B cell (primary cell): Measurements from ENCODE around the gene METTL27. TPM values are rescaled to one million over a fixed set of nuclear protein-coding genes. Genes with fewer than 3 reads are reported as not detected.

Source experiments
- ATAC-seq: fragments of 200-7000 bp; cut with Tn5 transposase; one replicate; pipeline ENCODE4 v1.10.0; 2021; ENCODE audit warnings: low read depth, mild to moderate bottlenecking, moderate number of reproducible peaks, moderate library complexity
- CTCF ChIA-PET: fragments of 350-600 bp; sonication (Branson Sonifier 250); formaldehyde crosslinking; loops from one replicate; lab custom pipeline; 2021; ENCODE audit warnings: antibody characterized with exemption, inconsistent platforms; lab: Charles Lee
- POLR2A ChIA-PET: fragments of 350-600 bp; sonication (Branson Sonifier 250); formaldehyde crosslinking; loops from one replicate; lab custom pipeline; 2021; ENCODE audit warnings: antibody characterized with exemption; lab: Charles Lee
- DNase-seq: peaks from one replicate; pipeline ENCODE4 v3.0.0; 2013
- H2AFZ ChIP-seq: 2 replicates; pipeline ENCODE4 v1.6.1; 2012; ENCODE audit warnings: mild to moderate bottlenecking, low read depth, low read length; ENCODE audit not compliant: insufficient read depth, poor library complexity, severe bottlenecking
- H3K27ac ChIP-seq, 2 donors: 1 replicate in 1 of 2; 2 replicates in 1 of 2; pipeline ENCODE4 v1.5.1; 2012 to 2013; ENCODE audit warnings: low read length in 2 of 2, mild to moderate bottlenecking in 2 of 2, moderate library complexity in 1 of 2
- H3K27me3 ChIP-seq, 4 experiments: fragments of 200-600 bp in 1 of 4; sonication (generic) in 1 of 4; replicated peaks in 1 of 4; 1 replicate in 2 of 4; 2 replicates in 2 of 4; pipeline versions ENCODE4 v1.6.1 to v1.7.0; 2013 to 2016; ENCODE audit warnings: low read length in 3 of 4, mild to moderate bottlenecking in 2 of 4, mixed read lengths in 1 of 4, moderate library complexity in 1 of 4; ENCODE audit not compliant: insufficient read depth in 4 of 4, control insufficient read depth in 3 of 4; ENCODE audit errors: control extremely low read depth in 1 of 4
- H3K36me3 ChIP-seq, 2 experiments: replicated peaks in 1 of 2; 1 replicate in 1 of 2; 2 replicates in 1 of 2; pipeline versions ENCODE4 v1.6.1 to v1.7.1; 2013; ENCODE audit warnings: low read length in 1 of 2; ENCODE audit not compliant: insufficient read depth in 2 of 2, control insufficient read depth in 1 of 2; ENCODE audit errors: control extremely low read depth in 1 of 2, extremely low read depth in 1 of 2
- H3K4me1 ChIP-seq, 2 donors: fragments of 200-600 bp in 1 of 2; sonication (generic) in 1 of 2; 1 replicate in 1 of 2; 2 replicates in 1 of 2; pipeline versions ENCODE4 v1.5.1 to v1.6.1; 2013 to 2017; ENCODE audit warnings: low read length in 2 of 2; ENCODE audit not compliant: control insufficient read depth in 2 of 2, insufficient read depth in 2 of 2
- H3K4me2 ChIP-seq: replicated peaks from 2 replicates; pipeline ENCODE3; 2012; ENCODE audit warnings: mild to moderate bottlenecking, low read depth, low read length; ENCODE audit not compliant: poor library complexity, severe bottlenecking
- H3K4me3 ChIP-seq, 5 experiments: fragments of 200-600 bp in 1 of 5; sonication (generic) in 1 of 5; 1 replicate in 3 of 5; 2 replicates in 2 of 5; pipeline versions ENCODE4 v1.5.1 to v1.7.0; 2011 to 2016; ENCODE audit warnings: low read length in 4 of 5, mild to moderate bottlenecking in 4 of 5, low read depth in 2 of 5, control low read depth in 1 of 5, moderate library complexity in 1 of 5; ENCODE audit not compliant: insufficient read depth in 1 of 5; ENCODE audit errors: control extremely low read depth in 1 of 5, extremely low read depth in 1 of 5
- H3K79me2 ChIP-seq: fragments of 200-600 bp; sonication (generic); one replicate; pipeline ENCODE4 v1.6.0; 2016; ENCODE audit warnings: low read length; ENCODE audit not compliant: control insufficient read depth, insufficient read depth
- H3K9ac ChIP-seq: fragments of 200-600 bp; sonication (generic); 2 replicates; pipeline ENCODE4 v1.6.1; 2017; ENCODE audit warnings: mild to moderate bottlenecking, low read length, moderate library complexity
- H3K9me3 ChIP-seq, 3 donors: one replicate each; pipeline versions ENCODE4 v1.6.1 to v1.7.1; 2013; ENCODE audit warnings: low read length in 2 of 3; ENCODE audit not compliant: control insufficient read depth in 2 of 3, insufficient read depth in 1 of 3; ENCODE audit errors: control extremely low read depth in 1 of 3
- H4K20me1 ChIP-seq: 2 replicates; pipeline ENCODE4 v1.6.0; 2012; ENCODE audit warnings: mild to moderate bottlenecking, low read length; ENCODE audit not compliant: insufficient read depth, control insufficient read depth, poor library complexity, severe bottlenecking
- H3K27ac Mint-ChIP-seq: one replicate; pipeline ENCODE4 v1.8.0; 2021; ENCODE audit warnings: mixed read lengths
- H3K27me3 Mint-ChIP-seq: one replicate; pipeline ENCODE4 v1.8.0; 2021; ENCODE audit warnings: mixed read lengths
- H3K4me1 Mint-ChIP-seq: one replicate; pipeline ENCODE4 v1.8.0; 2021; ENCODE audit warnings: mixed read lengths
- H3K4me3 Mint-ChIP-seq: one replicate; pipeline ENCODE4 v1.8.0; 2021; ENCODE audit warnings: mixed read lengths
- H3K9me3 Mint-ChIP-seq: one replicate; pipeline ENCODE4 v1.8.0; 2022; ENCODE audit warnings: mixed read lengths; ENCODE audit not compliant: insufficient read depth
- CTCF ChIP-seq: fragments of 200-600 bp; IDR thresholded peaks from one replicate; pipeline ENCODE4 v1.8.0; 2022; ENCODE audit warnings: antibody characterized with exemption, mild to moderate bottlenecking
- EZH2 ChIP-seq: IDR thresholded peaks from 2 replicates; pipeline ENCODE4 v1.6.1; 2012; ENCODE audit warnings: borderline replicate concordance, low read depth, mild to moderate bottlenecking, moderate library complexity, low read length; ENCODE audit not compliant: insufficient read depth, poor library complexity, severe bottlenecking
- WGBS: methylation state at CpG from one replicate; pipeline ENCODE4 v1.1.5; 2013; ENCODE audit warnings: missing lambda C conversion rate; ENCODE audit not compliant: insufficient coverage; 5-methylcytosine and 5-hydroxymethylcytosine counted together
- intact Hi-C: fragments of 100-400 bp; cut with micrococcal nuclease; formaldehyde crosslinking; loops from one replicate; pipeline ENCODE4 v1.10.0; 2022
- polyA plus RNA-seq: library from polyadenylated mRNA; depleted of rRNA; stranded (reverse); fragments of >200 nt; gene quantifications from 2 replicates; pipeline ENCODE4 v1.2.3, GENCODE V29; 2012
- total RNA-seq, 2 donors: library from RNA; stranded (reverse); fragments of 120-200 nt in 1 of 2; gene quantifications; 1 replicate in 1 of 2; 2 replicates in 1 of 2; pipeline versions ENCODE4 v1.2.3 to v1.2.4, GENCODE V29; 2013 to 2022

Gene METTL27
- total and polyA plus RNA-seq, 2 donors (not counting 1 experiment from before 2014, with no cell fraction given) = 0.37 to 1.5 TPM

DNA sequence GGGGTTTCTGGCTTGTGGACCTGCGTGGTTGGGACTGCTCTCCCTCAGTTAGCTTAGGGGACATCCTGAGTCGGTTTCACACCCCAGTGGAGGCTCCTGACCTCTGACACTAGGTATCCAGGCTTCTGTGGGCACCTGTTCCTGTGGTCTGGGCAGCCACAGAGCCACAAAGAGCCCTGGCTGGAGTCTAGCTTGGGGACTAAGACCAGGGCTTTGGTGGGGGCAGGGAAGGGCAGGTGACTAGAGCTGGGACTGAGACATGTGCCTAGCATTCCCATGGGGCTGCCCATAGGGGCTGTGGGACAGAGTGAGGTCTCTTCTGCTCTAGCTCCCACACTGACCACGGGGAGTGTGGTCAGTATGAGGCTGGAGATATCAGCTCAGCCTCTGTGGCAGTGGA, 14.6 kb upstream of the METTL27 start:
- no peaks in the 10 kb centered on the region for H3K9me3 Mint-ChIP-seq
- POLR2A ChIA-PET = no interaction called here

DNA sequence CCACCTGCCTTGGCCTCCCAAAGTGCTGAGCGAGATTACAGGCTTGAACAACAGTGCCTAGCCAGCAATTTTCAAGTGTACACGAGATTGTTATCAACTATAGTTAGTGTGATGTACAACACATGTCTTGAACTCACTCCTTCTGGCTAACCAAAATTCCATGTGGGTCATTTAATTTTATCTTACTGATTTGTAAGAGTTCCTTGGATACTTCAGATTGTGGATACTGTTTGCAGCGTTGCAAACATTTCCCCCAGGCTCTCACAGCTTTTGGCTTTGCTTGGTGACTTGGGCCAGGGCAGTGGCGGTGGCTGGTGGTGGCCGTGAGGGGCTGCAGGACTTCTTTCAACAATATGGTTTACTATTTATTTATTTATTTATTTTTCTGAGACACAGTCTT, 10.2 kb upstream of the METTL27 start:
- no peak for DNase-seq
- Mint-ChIP-seq H3K27ac (no peak overlapping the region), H3K27me3 (peaks cover 32% of the 10 kb centered on the region), H3K4me1 (peaks cover 11% of the 10 kb centered on the region), H3K9me3 (no peaks in the 10 kb centered on the region), H3K4me3 (no peak overlapping the region)
- H3K4me3 ChIP-seq = no peak overlapping the region
- no peaks in the 10 kb centered on the region for H3K36me3 ChIP-seq
- H3K27ac ChIP-seq = no peak overlapping the region
- H3K9ac ChIP-seq = no peak overlapping the region
- peaks cover 0 to 16% (median 3%) of the 10 kb centered on the region in 4 experiments for H3K27me3 ChIP-seq
- WGBS = no CpG with 5 or more reads among the region's 5 CpGs
- no peak overlapping the region for H2AFZ ChIP-seq
- ChIA-PET POLR2A (no interaction called here), CTCF (interaction anchor here (5.6 kb wide), 1 partner anchor 42 kb away, joined by 41 read pairs; no protein-coding TSS in a partner anchor)
- H3K9me3 ChIP-seq = peaks cover 0 to 4% (median 0%) of the 10 kb centered on the region in 3 donors
- no peaks in the 10 kb centered on the region for H4K20me1 ChIP-seq
- TF ChIP-seq CTCF (no peak), EZH2 (no peak)
- H3K79me2 ChIP-seq = no peaks in the 10 kb centered on the region
- H3K4me1 ChIP-seq = peaks cover 3 to 8% of the 10 kb centered on the region in 2 donors
- ATAC-seq = no peak
- no peak overlapping the region for H3K4me2 ChIP-seq
- intact Hi-C loops = no loop called here

More for the DNA sequence above, 14.6 kb upstream of the METTL27 start:
- H4K20me1 ChIP-seq = no peaks in the 10 kb centered on the region
- no peaks in the 10 kb centered on the region for H3K79me2 ChIP-seq
- TF ChIP-seq CTCF (no peak), EZH2 (no peak)
- intact Hi-C loops = no loop called here
- WGBS = 52% methylated on average over 3 of the region's 3 CpGs
- Mint-ChIP-seq H3K4me3 (no peak overlapping the region), H3K27me3 (peaks cover 29% of the 10 kb centered on the region), H3K27ac (no peak overlapping the region), H3K4me1 (peaks cover 6% of the 10 kb centered on the region)
- H3K9me3 ChIP-seq = peaks cover 0 to 4% (median 0%) of the 10 kb centered on the region in 3 donors
- H3K9ac ChIP-seq = no peak overlapping the region
- peaks cover 0 to 12% (median 2%) of the 10 kb centered on the region in 4 experiments for H3K27me3 ChIP-seq
- H3K36me3 ChIP-seq = no peaks in the 10 kb centered on the region
- ATAC-seq (no peak), DNase-seq (no peak)
- peaks cover 3 to 8% of the 10 kb centered on the region in 2 donors for H3K4me1 ChIP-seq
- no peak overlapping the region for H3K4me3 ChIP-seq
- CTCF ChIA-PET = interaction anchor here (0.6 to 5.6 kb wide), 6 partner anchors 16 to 250 kb away, joined by 3 to 41 read pairs (median 10); no protein-coding TSS in a partner anchor
- H3K27ac ChIP-seq = no peak overlapping the region
- H3K4me2 ChIP-seq = no peak overlapping the region
- no peak overlapping the region for H2AFZ ChIP-seq
